Spleen (tissue), 11 donors: ENCODE data around the gene PLCB4. TPM values are rescaled to one million over a fixed set of nuclear protein-coding genes. Genes with fewer than 3 reads are reported as not detected.

Experiments used
- DNase-seq: peaks from one replicate; pipeline ENCODE4 v3.0.0-alpha.2; 2020
- H3K27ac ChIP-seq, 8 donors: fragments of 200-600 bp; sonication (generic) in 7 of 8; 1 replicate in 4 of 8; 2 replicates in 4 of 8; pipeline versions ENCODE4 v1.5.0 to v1.8.0; 2016 to 2021; ENCODE audit warnings: inconsistent platforms in 4 of 8, mild to moderate bottlenecking in 4 of 8, moderate library complexity in 1 of 8
- H3K27me3 ChIP-seq, 7 donors: fragments of 200-600 bp; sonication (generic) in 6 of 7; replicated peaks in 1 of 7; 1 replicate in 4 of 7; 2 replicates in 3 of 7; pipeline versions ENCODE4 v1.5.0 to v1.8.0; 2016 to 2021; ENCODE audit warnings: inconsistent platforms in 3 of 7, mild to moderate bottlenecking in 1 of 7
- H3K36me3 ChIP-seq, 6 donors: fragments of 200-600 bp; sonication (generic) in 5 of 6; 1 replicate in 4 of 6; 2 replicates in 2 of 6; pipeline versions ENCODE4 v1.5.0 to v1.8.0; 2016 to 2021; ENCODE audit warnings: inconsistent platforms in 2 of 6
- H3K4me1 ChIP-seq, 6 donors: fragments of 200-600 bp; sonication (generic) in 5 of 6; 1 replicate in 3 of 6; 2 replicates in 3 of 6; pipeline versions ENCODE4 v1.5.0 to v1.8.0; 2016 to 2021; ENCODE audit warnings: inconsistent platforms in 3 of 6
- H3K4me3 ChIP-seq, 8 donors: fragments of 200-600 bp; sonication (generic) in 7 of 8; 1 replicate in 4 of 8; 2 replicates in 4 of 8; pipeline versions ENCODE4 v1.5.0 to v1.8.0; 2016 to 2021; ENCODE audit warnings: inconsistent platforms in 4 of 8, mild to moderate bottlenecking in 4 of 8, moderate library complexity in 2 of 8
- H3K9me3 ChIP-seq, 8 donors: fragments of 200-600 bp; sonication (generic) in 7 of 8; 1 replicate in 4 of 8; 2 replicates in 4 of 8; pipeline versions ENCODE4 v1.5.0 to v1.8.0; 2016 to 2021; ENCODE audit warnings: inconsistent platforms in 4 of 8
- CTCF ChIP-seq, 11 experiments: fragments of 200-600 bp in 7 of 11; fragments of 450-650 bp in 4 of 11; sonication (generic) in 4 of 11; IDR thresholded peaks in 8 of 11; conservative IDR thresholded peaks in 3 of 11; 1 replicate in 7 of 11; 2 replicates in 4 of 11; pipeline versions ENCODE4 v1.4.0 to v1.8.0; 2016 to 2021; ENCODE audit warnings: antibody characterized with exemption in 11 of 11, inconsistent platforms in 4 of 11, mild to moderate bottlenecking in 1 of 11
- POLR2A ChIP-seq, 3 donors: fragments of 450-650 bp; IDR thresholded peaks; one replicate each; pipeline ENCODE4 v1.5.1; 2017; ENCODE audit warnings: antibody characterized with exemption in 3 of 3, mild to moderate bottlenecking in 1 of 3
- POLR2AphosphoS5 ChIP-seq, 3 donors: sonication (generic); formaldehyde crosslinking; IDR thresholded peaks; one replicate each; pipeline ENCODE4 v1.5.1; 2017; ENCODE audit warnings: antibody characterized with exemption in 3 of 3
- WGBS, 5 donors: extraction: QIAGEN DNeasy Blood & Tissue Kit in 3 of 5; methylation state at CpG; one replicate each; pipeline versions ENCODE4 v1.1.5 to v1.1.7; 2013 to 2018; 5-methylcytosine and 5-hydroxymethylcytosine counted together
- intact Hi-C: fragments of 100-400 bp; cut with DNase I; formaldehyde crosslinking; loops from one replicate; pipeline ENCODE4 v1.15.0; 2023; ENCODE audit warnings: low total_unique reads
- polyA plus RNA-seq, 3 donors: library from polyadenylated mRNA; stranded (reverse); fragments of 200-250 nt; gene quantifications; one replicate each; pipeline ENCODE4 v1.2.1, GENCODE V29; 2013
- total RNA-seq, 7 donors: library from RNA; depleted of rRNA in 3 of 7; stranded (reverse); fragments of >200 nt in 3 of 7; fragmentation: NEBNext Ultra II Directional in 4 of 7; extraction: Animal tissue kit (Norgen Biotek cat#: 25700) in 4 of 7; gene quantifications; one replicate each; pipeline versions ENCODE4 v1.1.0 to v1.2.1, GENCODE V29; 2016 to 2021
- donor health status: healthy with polysubstance abuse.
- donor health status: DM: no; HTN: no; CAD: no; lungs with moderate emphysema.
- donor health status: DM: no; HTN: no; CAD: no.
- donor health status: Bipolar disorder and iron deficiency.
- donor health status: healthy.
- donor health status: DM: no; HTN: no; CAD: no.
- donor health status: DM: yes; HTN: yes; CAD: no.

The PLCB4 gene
- total and polyA plus RNA-seq, 10 donors, result 0.43 to 4.9 (median 1.6) TPM

- 70 to 90% (median 73%) methylated on average over 1 of the region's 1 CpG for WGBS, 5 donors
- TF ChIP-seq POLR2AphosphoS5 (IDR thresholded peaks at IDR 0.05) (no peak), CTCF (IDR thresholded peaks at IDR 0.05 in 8 of 11, conservative IDR thresholded peaks at IDR 0.05 in 3 of 11) (no peak)
- intact Hi-C loops, result no loop called here
These were observed 175.1 kb downstream of the PLCB4 start for GRCh38 chr20:9243986-9244385.

GRCh38 chr20:9244811-9245210, 175.9 kb downstream of the PLCB4 start:
- H3K9me3 ChIP-seq, result no peaks in the 10 kb centered on the region
- TF ChIP-seq CTCF (IDR thresholded peaks at IDR 0.05 in 8 of 11, conservative IDR thresholded peaks at IDR 0.05 in 3 of 11) (no peak), POLR2A (IDR thresholded peaks at IDR 0.05) (no peak), POLR2AphosphoS5 (IDR thresholded peaks at IDR 0.05) (no peak)
- no peaks in the 10 kb centered on the region for H3K36me3 ChIP-seq
- H3K4me1 ChIP-seq, result no peaks in the 10 kb centered on the region
- DNase-seq, result no peak
- intact Hi-C loops, result no loop called here
- no peak overlapping the region for H3K4me3 ChIP-seq
- H3K27ac ChIP-seq, result no peak overlapping the region
- 84 to 89% (median 88%) methylated on average over 2 of the region's 2 CpGs for WGBS, 5 donors
- no peaks in the 10 kb centered on the region for H3K27me3 ChIP-seq

More at GRCh38 chr20:9243986-9244385, 175.1 kb downstream of the PLCB4 start:
- H3K36me3 ChIP-seq, result no peaks in the 10 kb centered on the region
- no peaks in the 10 kb centered on the region for H3K27me3 ChIP-seq
- no peak for DNase-seq
- no peak overlapping the region for H3K4me3 ChIP-seq
- H3K9me3 ChIP-seq, result no peaks in the 10 kb centered on the region
- H3K27ac ChIP-seq, result no peak overlapping the region
- H3K4me1 ChIP-seq, result no peaks in the 10 kb centered on the region

GRCh38 chr20:9246731-9247130, 177.8 kb downstream of the PLCB4 start:
- intact Hi-C loops, result no loop called here
- no peak for DNase-seq
- TF ChIP-seq POLR2AphosphoS5 (IDR thresholded peaks at IDR 0.05) (no peak), CTCF (IDR thresholded peaks at IDR 0.05 in 8 of 11, conservative IDR thresholded peaks at IDR 0.05 in 3 of 11) (no peak), POLR2A (IDR thresholded peaks at IDR 0.05) (no peak)
- H3K9me3 ChIP-seq, result no peaks in the 10 kb centered on the region
- no peaks in the 10 kb centered on the region for H3K36me3 ChIP-seq
- 69 to 88% (median 77%) methylated on average over 1 of the region's 1 CpG for WGBS, 5 donors
- no peak overlapping the region for H3K27ac ChIP-seq
- H3K4me1 ChIP-seq, result no peaks in the 10 kb centered on the region
- H3K4me3 ChIP-seq, result no peak overlapping the region
- no peaks in the 10 kb centered on the region for H3K27me3 ChIP-seq

GRCh38 chr20:9250511-9250910, 181.6 kb downstream of the PLCB4 start:
- Histone ChIP-seq H3K27ac (no peak overlapping the region), H3K4me3 (no peak overlapping the region), H3K36me3 (no peaks in the 10 kb centered on the region), H3K4me1 (no peaks in the 10 kb centered on the region), H3K9me3 (no peaks in the 10 kb centered on the region), H3K27me3 (no peaks in the 10 kb centered on the region)
- TF ChIP-seq POLR2AphosphoS5 (IDR thresholded peaks at IDR 0.05) (no peak), POLR2A (IDR thresholded peaks at IDR 0.05) (no peak), CTCF (IDR thresholded peaks at IDR 0.05 in 8 of 11, conservative IDR thresholded peaks at IDR 0.05 in 3 of 11) (no peak)
- intact Hi-C loops, result no loop called here
- 82 to 100% (median 88%) methylated on average over 1 of the region's 1 CpG for WGBS, 5 donors
- DNase-seq, result no peak
